ENCODE measurements around the gene HMCN1. TPM values are rescaled to one million over a fixed set of nuclear protein-coding genes. Genes with fewer than 3 reads are reported as not detected.

The HMCN1 gene
- total and polyA plus RNA-seq, 2 experiments from 2014 or later: 1.6 to 8.7 TPM

DNA sequence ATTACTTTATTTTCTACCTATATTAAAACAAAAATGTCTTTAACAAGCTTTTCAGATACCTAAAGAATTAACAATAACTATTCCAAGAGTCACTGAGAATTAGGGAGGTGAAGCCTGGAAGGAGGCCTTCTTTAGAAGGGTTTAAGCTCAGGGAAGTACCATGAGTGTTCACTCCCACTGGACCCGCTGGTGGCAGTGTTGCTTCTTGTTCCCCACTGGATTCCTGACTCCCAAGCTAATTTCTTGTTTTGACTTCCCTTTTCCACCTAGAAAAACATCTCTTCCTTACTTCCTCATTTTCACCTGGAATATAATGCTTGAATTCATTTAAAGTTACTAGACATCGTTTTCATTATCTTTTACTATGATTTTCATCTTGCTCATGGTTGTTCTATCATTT is 264.2 kb downstream of the HMCN1 start (continued):
- TF ChIP-seq, protein P1, sequence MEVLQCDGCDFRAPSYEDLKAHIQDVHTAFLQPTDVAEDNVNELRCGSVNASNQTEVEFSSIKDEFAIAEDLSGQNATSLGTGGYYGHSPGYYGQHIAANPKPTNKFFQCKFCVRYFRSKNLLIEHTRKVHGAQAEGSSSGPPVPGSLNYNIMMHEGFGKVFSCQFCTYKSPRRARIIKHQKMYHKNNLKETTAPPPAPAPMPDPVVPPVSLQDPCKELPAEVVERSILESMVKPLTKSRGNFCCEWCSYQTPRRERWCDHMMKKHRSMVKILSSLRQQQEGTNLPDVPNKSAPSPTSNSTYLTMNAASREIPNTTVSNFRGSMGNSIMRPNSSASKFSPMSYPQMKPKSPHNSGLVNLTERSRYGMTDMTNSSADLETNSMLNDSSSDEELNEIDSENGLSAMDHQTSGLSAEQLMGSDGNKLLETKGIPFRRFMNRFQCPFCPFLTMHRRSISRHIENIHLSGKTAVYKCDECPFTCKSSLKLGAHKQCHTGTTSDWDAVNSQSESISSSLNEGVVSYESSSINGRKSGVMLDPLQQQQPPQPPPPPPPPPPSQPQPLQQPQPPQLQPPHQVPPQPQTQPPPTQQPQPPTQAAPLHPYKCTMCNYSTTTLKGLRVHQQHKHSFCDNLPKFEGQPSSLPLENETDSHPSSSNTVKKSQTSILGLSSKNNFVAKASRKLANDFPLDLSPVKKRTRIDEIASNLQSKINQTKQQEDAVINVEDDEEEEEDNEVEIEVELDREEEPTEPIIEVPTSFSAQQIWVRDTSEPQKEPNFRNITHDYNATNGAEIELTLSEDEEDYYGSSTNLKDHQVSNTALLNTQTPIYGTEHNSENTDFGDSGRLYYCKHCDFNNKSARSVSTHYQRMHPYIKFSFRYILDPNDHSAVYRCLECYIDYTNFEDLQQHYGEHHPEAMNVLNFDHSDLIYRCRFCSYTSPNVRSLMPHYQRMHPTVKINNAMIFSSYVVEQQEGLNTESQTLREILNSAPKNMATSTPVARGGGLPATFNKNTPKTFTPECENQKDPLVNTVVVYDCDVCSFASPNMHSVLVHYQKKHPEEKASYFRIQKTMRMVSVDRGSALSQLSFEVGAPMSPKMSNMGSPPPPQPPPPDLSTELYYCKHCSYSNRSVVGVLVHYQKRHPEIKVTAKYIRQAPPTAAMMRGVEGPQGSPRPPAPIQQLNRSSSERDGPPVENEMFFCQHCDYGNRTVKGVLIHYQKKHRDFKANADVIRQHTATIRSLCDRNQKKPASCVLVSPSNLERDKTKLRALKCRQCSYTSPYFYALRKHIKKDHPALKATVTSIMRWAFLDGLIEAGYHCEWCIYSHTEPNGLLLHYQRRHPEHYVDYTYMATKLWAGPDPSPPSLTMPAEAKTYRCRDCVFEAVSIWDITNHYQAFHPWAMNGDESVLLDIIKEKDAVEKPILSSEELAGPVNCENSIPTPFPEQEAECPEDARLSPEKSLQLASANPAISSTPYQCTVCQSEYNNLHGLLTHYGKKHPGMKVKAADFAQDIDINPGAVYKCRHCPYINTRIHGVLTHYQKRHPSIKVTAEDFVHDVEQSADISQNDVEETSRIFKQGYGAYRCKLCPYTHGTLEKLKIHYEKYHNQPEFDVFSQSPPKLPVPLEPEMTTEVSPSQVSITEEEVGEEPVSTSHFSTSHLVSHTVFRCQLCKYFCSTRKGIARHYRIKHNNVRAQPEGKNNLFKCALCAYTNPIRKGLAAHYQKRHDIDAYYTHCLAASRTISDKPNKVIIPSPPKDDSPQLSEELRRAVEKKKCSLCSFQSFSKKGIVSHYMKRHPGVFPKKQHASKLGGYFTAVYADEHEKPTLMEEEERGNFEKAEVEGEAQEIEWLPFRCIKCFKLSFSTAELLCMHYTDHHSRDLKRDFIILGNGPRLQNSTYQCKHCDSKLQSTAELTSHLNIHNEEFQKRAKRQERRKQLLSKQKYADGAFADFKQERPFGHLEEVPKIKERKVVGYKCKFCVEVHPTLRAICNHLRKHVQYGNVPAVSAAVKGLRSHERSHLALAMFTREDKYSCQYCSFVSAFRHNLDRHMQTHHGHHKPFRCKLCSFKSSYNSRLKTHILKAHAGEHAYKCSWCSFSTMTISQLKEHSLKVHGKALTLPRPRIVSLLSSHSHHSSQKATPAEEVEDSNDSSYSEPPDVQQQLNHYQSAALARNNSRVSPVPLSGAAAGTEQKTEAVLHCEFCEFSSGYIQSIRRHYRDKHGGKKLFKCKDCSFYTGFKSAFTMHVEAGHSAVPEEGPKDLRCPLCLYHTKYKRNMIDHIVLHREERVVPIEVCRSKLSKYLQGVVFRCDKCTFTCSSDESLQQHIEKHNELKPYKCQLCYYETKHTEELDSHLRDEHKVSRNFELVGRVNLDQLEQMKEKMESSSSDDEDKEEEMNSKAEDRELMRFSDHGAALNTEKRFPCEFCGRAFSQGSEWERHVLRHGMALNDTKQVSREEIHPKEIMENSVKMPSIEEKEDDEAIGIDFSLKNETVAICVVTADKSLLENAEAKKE (CRISPR knock-in tag; IDR thresholded peaks at IDR 0.05): no peak

DNA sequence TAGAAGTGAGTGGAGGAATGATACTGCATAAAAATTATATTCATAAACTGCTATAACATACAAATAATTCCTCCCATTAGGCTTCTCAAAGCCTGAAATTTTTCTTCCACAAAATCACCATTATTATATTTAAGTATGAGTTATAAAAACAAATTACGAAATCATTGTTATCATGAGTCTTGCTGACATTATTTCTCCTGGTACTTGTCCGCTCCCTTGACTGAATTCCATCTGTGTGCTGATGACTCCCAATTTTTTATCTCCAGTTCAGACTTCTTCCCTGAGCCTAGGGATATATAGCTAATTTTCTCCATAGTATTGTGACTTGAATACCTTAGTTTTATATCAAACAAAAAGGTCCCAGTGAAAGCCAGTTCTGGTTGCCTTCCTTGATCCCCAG is 268.2 kb downstream of the HMCN1 start:
- Mint-ChIP-seq H3K27me3 (ENCODE audit: insufficient read depth, low read depth, poor library complexity) (peaks cover 3% of the 10 kb centered on the region), H3K36me3 (ENCODE audit: low read depth) (no peaks in the 10 kb centered on the region), H3K4me1 (no peaks in the 10 kb centered on the region), H3K4me3 (no peak overlapping the region), H3K9me3 (no peaks in the 10 kb centered on the region), H3K27ac (no peak overlapping the region)
- H3K4me2 ChIP-seq: no peak overlapping the region
- no peak overlapping the region for H3K4me3 ChIP-seq
- H3K79me2 ChIP-seq (replicated peaks; ENCODE audit: insufficient read depth): no peaks in the 10 kb centered on the region
- ATAC-seq (no peak), DNase-seq (ENCODE audit: low spot score) (no peak)
- H3K4me1 ChIP-seq (ENCODE audit: insufficient read depth): no peaks in the 10 kb centered on the region
- no peak overlapping the region for H2AFZ ChIP-seq
- no peaks in the 10 kb centered on the region for H4K20me1 ChIP-seq (replicated peaks; ENCODE audit: insufficient read depth)
- H3K27ac ChIP-seq (ENCODE audit: low read depth): no peak overlapping the region
- no peaks in the 10 kb centered on the region for H3K27me3 ChIP-seq (ENCODE audit: insufficient read depth)
- no peaks in the 10 kb centered on the region for H3K9me2 ChIP-seq (ENCODE audit: insufficient read depth)
- H3K36me3 ChIP-seq (ENCODE audit: insufficient read depth): no peaks in the 10 kb centered on the region
- H3F3A ChIP-seq (replicated peaks; ENCODE audit: low read depth): no peaks in the 10 kb centered on the region
- TF ChIP-seq, protein P2, sequence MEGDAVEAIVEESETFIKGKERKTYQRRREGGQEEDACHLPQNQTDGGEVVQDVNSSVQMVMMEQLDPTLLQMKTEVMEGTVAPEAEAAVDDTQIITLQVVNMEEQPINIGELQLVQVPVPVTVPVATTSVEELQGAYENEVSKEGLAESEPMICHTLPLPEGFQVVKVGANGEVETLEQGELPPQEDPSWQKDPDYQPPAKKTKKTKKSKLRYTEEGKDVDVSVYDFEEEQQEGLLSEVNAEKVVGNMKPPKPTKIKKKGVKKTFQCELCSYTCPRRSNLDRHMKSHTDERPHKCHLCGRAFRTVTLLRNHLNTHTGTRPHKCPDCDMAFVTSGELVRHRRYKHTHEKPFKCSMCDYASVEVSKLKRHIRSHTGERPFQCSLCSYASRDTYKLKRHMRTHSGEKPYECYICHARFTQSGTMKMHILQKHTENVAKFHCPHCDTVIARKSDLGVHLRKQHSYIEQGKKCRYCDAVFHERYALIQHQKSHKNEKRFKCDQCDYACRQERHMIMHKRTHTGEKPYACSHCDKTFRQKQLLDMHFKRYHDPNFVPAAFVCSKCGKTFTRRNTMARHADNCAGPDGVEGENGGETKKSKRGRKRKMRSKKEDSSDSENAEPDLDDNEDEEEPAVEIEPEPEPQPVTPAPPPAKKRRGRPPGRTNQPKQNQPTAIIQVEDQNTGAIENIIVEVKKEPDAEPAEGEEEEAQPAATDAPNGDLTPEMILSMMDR (conservative IDR thresholded peaks at IDR 0.05; ENCODE audit: low read depth in 2 of 2): no peak
- no peak for TF ChIP-seq STAT1 (IDR thresholded peaks at IDR 0.05; ENCODE audit: unreplicated experiment)
- TF ChIP-seq POLR2AphosphoS5 (IDR thresholded peaks at IDR 0.05; ENCODE audit: low read depth): no peak
- no peak for TF ChIP-seq CREB1 (CRISPR knock-in tag; IDR thresholded peaks at IDR 0.05; ENCODE audit: low read depth)
- TF ChIP-seq, protein P1 (CRISPR knock-in tag; IDR thresholded peaks at IDR 0.05): no peak
